MG63 (cell line): Measurements from ENCODE around the gene PPP2R2D. TPM values are rescaled to one million over a fixed set of nuclear protein-coding genes. Genes with fewer than 3 reads are reported as not detected.
"Not testable (repeated sequence)": the region's sequence is repeated elsewhere in the genome, so short reads cannot be mapped to it uniquely, and the experiment has no call there.

Experiments used
- DNase-seq: peaks from one replicate; pipeline ENCODE4 v3.0.0-alpha.2; 2020
- H3K27me3 ChIP-seq: fragments of 250-450 bp; sonication (Bioruptor Pico); 2 replicates; pipeline ENCODE4 v1.5.1; 2020; ENCODE audit warnings: mild to moderate bottlenecking, moderate library complexity
- H3K36me3 ChIP-seq: fragments of 250-450 bp; sonication (Bioruptor Pico); 2 replicates; pipeline ENCODE4 v1.5.1; 2020; ENCODE audit warnings: mild to moderate bottlenecking, moderate library complexity
- H3K4me3 ChIP-seq: fragments of 250-450 bp; sonication (Bioruptor Pico); 2 replicates; pipeline ENCODE4 v1.5.1; 2020; ENCODE audit warnings: mild to moderate bottlenecking, moderate library complexity
- H3K9me3 ChIP-seq: fragments of 250-450 bp; sonication (Bioruptor Pico); 2 replicates; pipeline ENCODE4 v1.5.1; 2020; ENCODE audit warnings: mild to moderate bottlenecking, moderate library complexity
- total RNA-seq: library from RNA; depleted of rRNA; stranded (reverse); fragments of >200 nt; shearing (Covaris generic); gene quantifications from 2 replicates; pipeline ENCODE4 v1.2.3, GENCODE V29; 2014; ENCODE audit warnings: low replicate concordance

PPP2R2D gene
- total RNA-seq, 1 experiment from 2014 or later, result 28.8 TPM

DNA sequence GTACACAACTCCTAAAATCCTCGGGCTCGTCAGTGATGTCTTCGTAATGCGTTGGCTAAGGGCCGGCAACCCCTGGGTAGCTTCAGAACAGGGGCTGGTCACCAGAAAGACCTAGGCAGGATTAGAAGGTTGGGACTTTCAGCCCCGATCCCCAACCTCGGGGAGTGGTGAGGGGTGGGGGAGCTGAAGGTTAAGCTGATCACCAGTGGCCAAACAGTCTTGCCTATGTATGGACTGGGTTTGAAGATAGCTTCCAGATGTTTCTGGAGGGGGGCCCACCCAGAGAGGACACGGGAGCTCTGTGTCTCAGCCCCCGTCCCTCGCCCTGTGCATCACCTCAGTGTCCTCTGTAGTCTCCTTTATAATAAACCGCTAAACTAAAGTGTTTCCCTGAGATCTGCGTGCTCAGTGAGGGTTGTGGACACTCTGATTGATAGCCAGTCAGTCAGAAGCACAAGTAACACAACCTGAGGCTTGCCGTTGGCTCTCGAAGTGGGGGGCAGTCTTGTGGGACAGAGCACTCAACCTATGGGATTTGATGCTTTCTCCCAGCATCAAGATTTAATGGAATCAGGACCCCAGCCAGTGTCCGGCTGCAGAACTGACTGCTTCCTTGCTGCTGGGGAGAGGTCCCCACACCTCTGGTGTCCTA, 10.0 kb downstream of the PPP2R2D start:
- Histone ChIP-seq H3K9me3 (no peaks in the 10 kb centered on the region), H3K4me3 (no peak overlapping the region), H3K36me3 (peaks cover 46% of the 10 kb centered on the region), H3K27me3 (no peaks in the 10 kb centered on the region)
- no peak for DNase-seq

DNA sequence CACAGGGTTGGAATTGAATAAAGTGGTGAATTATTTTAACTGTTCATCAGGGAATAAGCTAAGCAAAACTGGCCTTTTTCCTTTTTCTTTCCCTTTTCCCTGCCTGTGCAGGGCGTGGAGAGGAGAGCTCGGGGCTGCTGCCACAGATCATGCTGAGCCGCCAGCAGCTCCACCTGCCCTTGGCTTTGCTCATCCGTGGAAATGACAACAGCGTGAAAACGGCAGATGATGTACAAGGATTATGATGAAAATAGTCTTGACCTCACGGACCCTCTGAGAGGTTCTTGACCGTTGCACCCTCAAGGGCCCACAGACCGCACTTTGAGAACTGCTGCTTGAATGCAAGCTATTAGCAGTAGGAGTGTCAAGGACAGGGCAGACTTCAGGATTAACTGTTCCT, 10.6 kb downstream of the PPP2R2D start:
- DNase-seq, result no peak
- Histone ChIP-seq H3K4me3 (no peak overlapping the region), H3K36me3 (peaks cover 40% of the 10 kb centered on the region), H3K9me3 (no peaks in the 10 kb centered on the region), H3K27me3 (no peaks in the 10 kb centered on the region)

DNA sequence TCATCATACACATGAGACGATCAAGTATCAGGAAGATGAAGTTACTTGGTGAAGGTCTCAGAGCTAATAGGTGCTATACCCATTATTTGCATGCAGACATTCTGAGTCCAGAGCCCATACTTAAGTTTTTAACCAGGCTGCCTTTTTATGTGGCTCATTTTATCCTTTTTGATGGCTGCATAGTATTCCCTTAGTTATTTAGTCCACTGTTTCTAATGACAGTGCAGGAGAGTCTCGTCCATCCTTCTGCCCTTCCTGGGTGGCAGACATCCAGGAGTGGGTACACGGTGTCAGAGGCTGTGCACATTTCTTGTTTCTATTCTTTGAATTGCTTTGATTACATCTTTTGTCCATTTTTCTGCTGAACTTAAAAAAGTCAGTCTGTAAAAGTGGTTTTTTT, 11.8 kb downstream of the PPP2R2D start:
- Histone ChIP-seq H3K4me3 (no peak overlapping the region), H3K27me3 (no peaks in the 10 kb centered on the region)

DNA sequence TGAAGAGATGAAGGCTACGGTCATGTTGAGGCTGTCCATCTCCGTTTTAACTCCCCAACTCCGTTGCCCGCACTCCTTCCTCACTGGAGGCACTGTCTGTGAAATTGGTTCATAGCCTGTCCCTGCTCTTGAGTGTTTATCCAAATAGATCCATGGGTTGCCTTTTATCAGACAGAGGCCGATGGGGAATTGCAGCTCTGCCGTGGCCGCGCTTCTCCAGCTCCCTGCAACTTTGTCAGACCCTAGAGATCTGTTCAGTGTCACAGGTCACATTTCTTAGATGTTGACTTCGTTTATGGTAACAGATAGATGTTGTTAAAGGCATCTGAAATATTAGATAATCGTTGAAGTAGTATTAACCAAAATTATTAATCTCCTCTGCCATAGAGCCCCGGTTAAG, 14.7 kb downstream of the PPP2R2D start:
- Histone ChIP-seq H3K9me3 (no peaks in the 10 kb centered on the region), H3K36me3 (peaks cover 26% of the 10 kb centered on the region), H3K4me3 (no peak overlapping the region), H3K27me3 (no peaks in the 10 kb centered on the region)
- no peak for DNase-seq

More for the DNA sequence above, 11.8 kb downstream of the PPP2R2D start:
- Histone ChIP-seq H3K36me3 (peaks cover 40% of the 10 kb centered on the region), H3K9me3 (no peaks in the 10 kb centered on the region)
- no peak for DNase-seq

- H3K36me3 ChIP-seq, result peaks cover 20% of the 10 kb centered on the region
- H3K4me3 ChIP-seq, result no peak overlapping the region
- no peaks in the 10 kb centered on the region for H3K9me3 ChIP-seq
- DNase-seq, result no peak
- no peaks in the 10 kb centered on the region for H3K27me3 ChIP-seq
These were observed 15.4 kb downstream of the PPP2R2D start for GRCh38 chr10:131915990-131916766.

DNA sequence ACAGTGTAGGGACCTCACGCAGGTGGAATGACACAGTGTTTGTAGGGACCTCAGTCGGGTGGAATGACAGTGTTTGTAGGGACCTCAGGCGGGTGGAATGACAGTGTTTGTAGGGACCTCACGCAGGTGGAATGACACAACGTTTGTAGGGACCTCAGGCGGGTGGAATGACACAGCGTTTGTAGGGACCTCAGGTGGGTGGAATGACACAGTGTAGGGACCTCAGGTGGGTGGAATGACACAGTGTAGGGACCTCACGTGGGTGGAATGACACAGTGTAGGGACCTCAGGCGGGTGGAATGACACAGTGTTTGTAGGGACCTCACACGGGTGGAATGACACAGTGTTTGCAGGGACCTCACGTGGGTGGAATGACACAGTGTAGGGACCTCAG, 16.0 kb downstream of the PPP2R2D start:
- not testable (repeated sequence) for H3K27me3 ChIP-seq, DNase-seq

DNA sequence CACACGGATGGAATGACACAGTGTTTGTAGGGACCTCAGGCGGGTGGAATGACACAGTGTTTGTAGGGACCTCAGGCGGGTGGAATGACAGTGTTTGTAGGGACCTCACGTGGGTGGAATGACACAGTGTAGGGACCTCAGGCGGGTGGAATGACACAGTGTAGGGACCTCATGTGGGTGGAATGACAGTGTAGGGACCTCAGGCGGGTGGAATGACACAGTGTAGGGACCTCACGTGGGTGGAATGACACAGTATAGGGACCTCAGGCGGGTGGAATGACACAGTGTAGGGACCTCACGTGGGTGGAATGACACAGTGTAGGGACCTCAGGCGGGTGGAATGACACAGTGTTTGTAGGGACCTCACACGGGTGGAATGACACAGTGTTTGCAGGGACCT, 16.7 kb downstream of the PPP2R2D start:
- not testable (repeated sequence) for H3K27me3 ChIP-seq, DNase-seq, H3K9me3 ChIP-seq, H3K4me3 ChIP-seq
- peaks cover 12% of the 10 kb centered on the region for H3K36me3 ChIP-seq

More for the DNA sequence above, 16.0 kb downstream of the PPP2R2D start:
- H3K36me3 ChIP-seq, result peaks cover 16% of the 10 kb centered on the region
- H3K4me3 ChIP-seq, H3K9me3 ChIP-seq: not testable (repeated sequence)

- not testable (repeated sequence) for H3K27me3 ChIP-seq, H3K4me3 ChIP-seq, DNase-seq, H3K36me3 ChIP-seq, H3K9me3 ChIP-seq
These were observed 18.7 kb downstream of the PPP2R2D start for GRCh38 chr10:131919461-131919860.

DNA sequence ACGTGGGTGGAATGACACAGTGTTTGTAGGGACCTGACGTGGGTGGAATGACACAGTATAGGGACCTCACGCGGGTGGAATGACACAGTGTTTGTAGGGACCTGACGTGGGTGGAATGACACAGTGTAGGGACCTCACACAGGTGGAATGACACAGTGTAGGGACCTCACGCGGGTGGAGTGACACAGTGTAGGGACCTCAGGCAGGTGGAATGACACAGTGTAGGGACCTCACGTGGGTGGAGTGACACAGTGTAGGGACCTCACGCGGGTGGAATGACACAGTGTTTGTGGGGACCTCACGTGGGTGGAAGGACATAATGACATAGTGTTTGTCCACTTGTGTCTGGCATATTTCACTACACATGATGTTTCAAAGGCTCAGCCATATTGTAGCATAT, 19.3 kb downstream of the PPP2R2D start:
- Histone ChIP-seq H3K27me3 (no peaks in the 10 kb centered on the region), H3K36me3 (peaks cover 5% of the 10 kb centered on the region; the same call in 1 of the 2 replicates), H3K9me3 (peaks cover 5% of the 10 kb centered on the region), H3K4me3 (no peak overlapping the region)
- no peak for DNase-seq

GRCh38 chr10:131920693-131921092, 19.9 kb downstream of the PPP2R2D start:
- Histone ChIP-seq H3K27me3 (no peaks in the 10 kb centered on the region), H3K36me3 (peaks cover 3% of the 10 kb centered on the region; the same call in 1 of the 2 replicates), H3K9me3 (peaks cover 9% of the 10 kb centered on the region), H3K4me3 (no peak overlapping the region)
- no peak for DNase-seq

GRCh38 chr10:131921184-131921583, 20.4 kb downstream of the PPP2R2D start:
- Histone ChIP-seq H3K27me3 (no peaks in the 10 kb centered on the region), H3K9me3 (peaks cover 9% of the 10 kb centered on the region), H3K4me3 (no peak overlapping the region), H3K36me3 (peaks cover 4% of the 10 kb centered on the region; the same call in 1 of the 2 replicates)
- DNase-seq, result no peak

DNA sequence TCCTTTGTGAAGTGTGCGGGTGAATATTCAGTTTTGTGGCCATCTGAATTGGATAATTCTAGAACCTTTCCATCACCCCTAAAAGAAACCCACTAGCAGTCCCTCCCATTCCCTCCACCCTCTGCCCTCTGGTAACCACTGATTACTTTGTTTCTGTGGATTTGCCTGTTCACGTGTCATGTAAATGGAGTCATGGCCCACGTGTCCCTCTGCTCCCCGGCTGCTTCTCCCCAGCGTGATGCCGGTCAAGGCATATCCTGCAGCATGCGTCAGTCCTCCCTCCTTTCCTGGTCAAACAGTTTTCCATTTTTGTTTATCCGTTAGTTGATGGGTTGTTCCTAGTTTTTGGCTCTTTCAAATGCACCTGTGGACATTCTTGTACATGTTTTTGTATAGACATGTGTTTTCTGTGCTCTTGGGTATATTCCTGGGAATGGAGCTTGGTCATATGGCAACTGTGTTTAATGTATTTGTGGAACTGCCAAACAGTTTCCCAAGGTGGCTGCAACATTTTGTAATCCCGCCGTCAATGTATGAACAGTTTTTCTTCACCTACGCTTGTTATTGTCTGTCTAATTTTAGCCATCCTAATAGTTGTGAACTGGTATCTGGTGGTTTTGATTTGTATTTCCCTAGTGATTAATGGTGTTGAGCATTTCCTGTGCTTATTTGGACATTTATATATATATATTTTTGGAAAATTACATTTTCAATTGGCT, 22.4 kb downstream of the PPP2R2D start:
- Histone ChIP-seq H3K9me3 (peaks cover 9% of the 10 kb centered on the region), H3K4me3 (no peak overlapping the region), H3K27me3 (no peaks in the 10 kb centered on the region), H3K36me3 (peaks cover 5% of the 10 kb centered on the region; the same call in 1 of the 2 replicates)
- no peak for DNase-seq

DNA sequence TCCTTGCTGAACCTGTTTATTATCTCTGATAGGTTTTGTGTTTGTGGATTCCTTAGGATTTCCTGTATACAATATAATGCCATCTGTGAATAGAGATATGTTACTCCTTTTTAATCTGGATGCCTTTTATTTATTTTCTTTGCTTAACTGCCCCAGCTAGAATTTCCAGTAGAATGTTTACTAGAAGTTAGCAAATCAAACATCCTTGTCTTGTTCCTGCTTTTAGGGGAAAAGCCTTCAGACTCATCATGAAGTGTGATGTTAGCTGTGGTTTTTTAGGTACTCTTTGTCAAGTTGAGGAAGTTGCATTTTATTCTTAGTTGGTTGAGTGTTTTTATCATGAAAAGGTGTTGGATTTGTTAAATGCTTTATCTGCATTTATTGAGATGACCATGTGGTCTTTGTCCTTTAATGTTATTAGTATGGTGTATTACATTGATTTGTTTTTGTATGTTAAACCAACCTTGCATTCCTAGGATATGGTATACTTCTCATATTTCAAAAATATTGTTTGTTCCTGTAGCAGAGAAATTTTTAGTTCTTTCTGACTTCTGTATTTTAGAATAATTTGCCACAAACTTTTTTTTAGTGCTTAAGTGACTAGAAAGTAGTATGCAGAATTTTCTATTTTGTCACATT, 24.3 kb downstream of the PPP2R2D start:
- Histone ChIP-seq H3K36me3 (peaks cover 8% of the 10 kb centered on the region), H3K4me3 (no peak overlapping the region), H3K9me3 (peaks cover 9% of the 10 kb centered on the region), H3K27me3 (no peaks in the 10 kb centered on the region)
- DNase-seq, result no peak

DNA sequence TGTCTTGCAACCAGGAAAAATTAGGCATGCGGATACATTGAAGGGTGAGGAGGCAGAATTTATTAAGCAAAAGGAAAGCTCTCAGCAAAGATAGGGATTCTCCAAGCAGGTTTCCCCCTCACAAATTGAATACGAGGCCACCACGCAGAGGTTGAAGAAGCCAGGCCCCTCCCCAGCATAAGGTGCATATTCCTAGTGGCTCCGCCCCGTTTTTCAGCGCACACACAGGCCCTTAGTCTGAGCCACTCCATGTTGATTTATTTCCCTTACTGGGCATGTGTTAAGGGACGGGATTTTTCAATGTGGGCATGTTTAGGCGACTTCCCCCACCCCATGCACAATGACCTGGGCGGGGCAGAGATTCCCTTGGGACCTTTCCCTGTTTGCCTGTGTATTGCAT, 24.9 kb downstream of the PPP2R2D start:
- no peak overlapping the region for H3K4me3 ChIP-seq
- DNase-seq, result no peak

DNA sequence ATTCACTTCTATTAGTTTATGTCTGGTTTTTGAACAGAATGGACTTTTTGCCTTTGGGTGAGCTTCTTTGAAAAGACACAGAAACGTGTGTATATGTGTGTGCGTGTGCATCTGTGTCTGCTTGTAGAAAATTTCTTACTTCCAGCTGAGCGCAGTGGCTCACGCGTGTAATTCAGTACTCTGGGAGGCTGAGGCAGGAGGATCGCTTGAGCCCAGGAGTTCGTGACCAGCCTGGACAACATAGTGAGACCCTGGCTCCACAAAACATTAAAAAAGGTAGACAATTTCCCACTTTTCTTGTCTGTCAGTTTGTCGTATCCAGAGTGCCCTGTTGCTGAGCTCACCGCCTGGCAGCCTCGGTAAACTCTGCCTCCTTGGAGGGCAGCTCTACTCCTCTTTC, 25.4 kb downstream of the PPP2R2D start:
- Histone ChIP-seq H3K36me3 (peaks cover 8% of the 10 kb centered on the region), H3K9me3 (peaks cover 9% of the 10 kb centered on the region), H3K4me3 (no peak overlapping the region), H3K27me3 (no peaks in the 10 kb centered on the region)
- DNase-seq, result no peak

More for the DNA sequence above, 24.9 kb downstream of the PPP2R2D start:
- peaks cover 8% of the 10 kb centered on the region for H3K36me3 ChIP-seq
- H3K27me3 ChIP-seq, result no peaks in the 10 kb centered on the region
- peaks cover 9% of the 10 kb centered on the region for H3K9me3 ChIP-seq

GRCh38 chr10:131926743-131927595, 26.2 kb downstream of the PPP2R2D start:
- Histone ChIP-seq H3K27me3 (no peaks in the 10 kb centered on the region), H3K9me3 (peaks cover 9% of the 10 kb centered on the region), H3K4me3 (no peak overlapping the region), H3K36me3 (peaks cover 5% of the 10 kb centered on the region)
- DNase-seq, result no peak
